K562 (cell line): ENCODE measurements around the gene VGF. TPM values are rescaled to one million over a fixed set of nuclear protein-coding genes. Genes with fewer than 3 reads are reported as not detected.

Experiments
- BCLAF1 ChIP-seq, 2 experiments: fragments of 450-650 bp in 1 of 2; IDR thresholded peaks; 2 replicates each; pipeline ENCODE4 v1.6.1; 2011 to 2017; ENCODE audit warnings: low read depth in 2 of 2, antibody characterized with exemption in 1 of 2, borderline replicate concordance in 1 of 2, low read length in 1 of 2, mild to moderate bottlenecking in 1 of 2, mixed read lengths in 1 of 2; ENCODE audit not compliant: control insufficient read depth in 1 of 2
- BRD9 ChIP-seq: fragments of 450-650 bp; IDR thresholded peaks from 2 replicates; pipeline ENCODE4 v1.6.1; 2018; ENCODE audit warnings: low read depth; ENCODE audit not compliant: partially characterized antibody
- CUX1 ChIP-seq: fragments of 200-800 bp; sonication (Bioruptor generic); IDR thresholded peaks from 2 replicates; pipeline ENCODE4 v1.6.1; 2016; ENCODE audit warnings: missing genetic modification characterization, missing compliant biosample characterization
- KHSRP ChIP-seq: fragments of 450-650 bp; IDR thresholded peaks from 2 replicates; pipeline ENCODE4 v1.6.1; 2017
- MAX ChIP-seq: sonication (generic); formaldehyde crosslinking; IDR thresholded peaks from 2 replicates; pipeline ENCODE4 v1.9.0; 2022; ENCODE audit warnings: mild to moderate bottlenecking, missing genetic modification reagents
- NR4A1 ChIP-seq, 2 experiments: fragments of 250-450 bp in 1 of 2; fragments of 450-650 bp in 1 of 2; sonication (Bioruptor Pico) in 1 of 2; IDR thresholded peaks; 2 replicates each; pipeline versions ENCODE4 v1.4.0 to v1.6.1; 2016 to 2020; ENCODE audit warnings: mild to moderate bottlenecking in 2 of 2, missing compliant biosample characterization in 1 of 2, missing genetic modification characterization in 1 of 2, moderate library complexity in 1 of 2
- PTTG1 ChIP-seq: fragments of 450-650 bp; IDR thresholded peaks from 2 replicates; pipeline ENCODE4 v1.6.1; 2016; ENCODE audit warnings: low read depth, mild to moderate bottlenecking, missing genetic modification characterization, missing compliant biosample characterization
- RBM14 ChIP-seq: fragments of 200-400 bp; formaldehyde crosslinking; IDR thresholded peaks from 2 replicates; pipeline ENCODE4 v1.6.1; 2018; ENCODE audit warnings: low read depth, mild to moderate bottlenecking, low read length, moderate library complexity, borderline replicate concordance; ENCODE audit not compliant: insufficient read depth
- SRSF7 ChIP-seq: fragments of 200-400 bp; formaldehyde crosslinking; optimal IDR thresholded peaks from 2 replicates; pipeline ENCODE3; 2017; ENCODE audit warnings: mild to moderate bottlenecking, low read depth, low read length
- TRIM24 ChIP-seq, 2 experiments: fragments of 450-650 bp; IDR thresholded peaks; 2 replicates each; pipeline ENCODE4 v1.6.1; 2016
- TSHZ1 ChIP-seq: fragments of 250-450 bp; sonication (Bioruptor Pico); IDR thresholded peaks from 2 replicates; pipeline ENCODE4 v1.4.0; 2020; ENCODE audit warnings: mild to moderate bottlenecking, moderate library complexity
- ZNF121 ChIP-seq: sonication (generic); formaldehyde crosslinking; conservative IDR thresholded peaks from 2 replicates; pipeline ENCODE4 v1.8.0; 2022; ENCODE audit warnings: missing genetic modification reagents
- ZNF197 ChIP-seq: fragments of 200-800 bp; sonication (Bioruptor generic); IDR thresholded peaks from 2 replicates; pipeline ENCODE4 v1.6.1; 2016; ENCODE audit warnings: low read depth, missing genetic modification characterization, missing compliant biosample characterization
- ZNF224 ChIP-seq: sonication (generic); formaldehyde crosslinking; IDR thresholded peaks from 2 replicates; pipeline ENCODE4 v1.8.0; 2022; ENCODE audit warnings: mild to moderate bottlenecking, missing genetic modification reagents
- polyA plus RNA-seq, 8 experiments: library from polyadenylated mRNA; depleted of rRNA in 4 of 8; stranded (reverse) in 5 of 8; unstranded in 3 of 8; fragments of >200 nt; fragmentation: Nextera tagmentation in 2 of 8; fragmentation: Illumina TruSeq in 1 of 8; extraction: Ambion mirVana in 2 of 8; extraction: Trizol in 1 of 8; gene quantifications; 2 replicates each; pipeline versions ENCODE4 v1.2.1 to v1.2.3, GENCODE V29; 2011 to 2014; ENCODE audit warnings: inconsistent platforms in 1 of 8, missing spikeins in 1 of 8
- total RNA-seq, 7 experiments: library from RNA; depleted of rRNA in 6 of 7; stranded (reverse); fragments of >200 nt in 6 of 7; fragmentation: Illumina TruSeq in 2 of 7; extraction: Trizol in 2 of 7; gene quantifications; 2 replicates each; pipeline versions ENCODE4 v1.2.1 to v1.2.3, GENCODE V29; 2011 to 2021; ENCODE audit warnings: low replicate concordance in 1 of 7

The VGF gene
- total and polyA plus RNA-seq, 9 of the 15 experiments (the other 6 are each of a cell fraction or from before 2014, with no cell fraction given) = 0.03 to 5.7 (median 0.34) TPM

- no peak for TF ChIP-seq NR4A1 (CRISPR knock-in tag; IDR thresholded peaks at IDR 0.05)
- 0 out of 2 replicates have a peak, but pooled peaks have one; percentile 64 for TF ChIP-seq NR4A1 (tag; IDR thresholded peaks at IDR 0.05)
- TF ChIP-seq PTTG1 = peak; percentile 84
- TF ChIP-seq ZNF121 (CRISPR knock-in tag) = peak; percentile 55; the same call in 1 of the 2 replicates
- no peak for TF ChIP-seq BCLAF1 (IDR thresholded peaks at IDR 0.05; ENCODE audit: borderline replicate concordance in 1 of 2, control insufficient read depth in 1 of 2, low read depth in 2 of 2, low read length in 1 of 2)
- TF ChIP-seq MAX = no peak
- peak; percentile 53 to 69; a peak in 2 of 4 replicates for TF ChIP-seq TRIM24 (IDR thresholded peaks at IDR 0.05)
- no peak for TF ChIP-seq SRSF7
- TF ChIP-seq TSHZ1 (CRISPR knock-in tag) = peak; percentile 57; the same call in 1 of the 2 replicates
- peak; percentile 73; the same call in 1 of the 2 replicates for TF ChIP-seq ZNF197 (CRISPR knock-in tag)
- no peak for TF ChIP-seq BRD9
- TF ChIP-seq RBM14 = no peak
- TF ChIP-seq ZNF224 (CRISPR knock-in tag) = no peak
- TF ChIP-seq KHSRP = no peak
- TF ChIP-seq CUX1 (CRISPR knock-in tag) = no peak
Measured at GRCh38 chr7:101151908-101152651, 13.3 kb downstream of the VGF start (continued).
